ENCODE measurements around the gene FBXL16.

The FBXL16 gene

GRCh38 chr16:741986-742629 is 36.5 kb upstream of the FBXL16 start:
- DNase-seq: no peak
- no peak overlapping the region for H3K4me3 ChIP-seq
- intact Hi-C loops (cut with DNase I; ENCODE audit: low total_unique reads): loop anchor here (2.0 kb wide), 1 partner anchor 27 kb away; the partner anchor contains the start of gene METRN

GRCh38 chr16:740764-741505 is 35.3 kb upstream of the FBXL16 start, which contains the start of gene CIAO3:
Gene CIAO3, minus strand, starts transcription at chr16:740997. Its CDS starts 12 bp downstream, at chr16:740985.
- intact Hi-C loops (cut with DNase I; ENCODE audit: low total_unique reads): loop anchor here (2.0 kb wide), 1 partner anchor 26 kb away; the partner anchor contains the start of gene METRN
- Histone ChIP-seq H3K36me3 (peaks cover 14 to 31% (median 21%) of the 10 kb centered on the region in 3 donors), H3K27me3 (peaks cover 0 to 22% of the 10 kb centered on the region in 2 donors), H3K27ac (peak within 1 kb of the TSS; percentile 65 to 69), H3K9me3 (no peaks in the 10 kb centered on the region), H3K4me3 (peak within 1 kb of the TSS; percentile 71 to 88), H3K4me1 (peaks cover 4 to 16% (median 16%) of the 10 kb centered on the region in 4 donors)
- DNase-seq: peak; percentile 78 to 92
- peak; percentile 93 to 95 for TF ChIP-seq CTCF (IDR thresholded peaks at IDR 0.05)

More at GRCh38 chr16:741986-742629, 36.5 kb upstream of the FBXL16 start:
- Histone ChIP-seq H3K36me3 (peaks cover 4 to 20% (median 10%) of the 10 kb centered on the region in 3 donors), H3K4me1 (peaks cover 4 to 16% (median 16%) of the 10 kb centered on the region in 4 donors), H3K9me3 (no peaks in the 10 kb centered on the region), H3K27ac (no peak overlapping the region), H3K27me3 (peaks cover 0 to 22% of the 10 kb centered on the region in 2 donors)
- no peak for TF ChIP-seq CTCF (IDR thresholded peaks at IDR 0.05)

- no peaks in the 10 kb centered on the region for H3K9me3 ChIP-seq
- intact Hi-C loops (cut with DNase I; ENCODE audit: low total_unique reads): loop anchor here (2.0 kb wide), 1 partner anchor 26 kb away; the partner anchor contains the start of gene METRN
- peak overlapping the region; percentile 65 to 69 for H3K27ac ChIP-seq
- DNase-seq: no peak
- H3K4me1 ChIP-seq: peaks cover 4 to 16% (median 16%) of the 10 kb centered on the region in 4 donors
- H3K27me3 ChIP-seq: peaks cover 0 to 22% of the 10 kb centered on the region in 2 donors
- H3K36me3 ChIP-seq: peaks cover 19 to 37% (median 25%) of the 10 kb centered on the region in 3 donors
- H3K4me3 ChIP-seq: peak overlapping the region; percentile 71 to 88
- no peak for TF ChIP-seq CTCF (IDR thresholded peaks at IDR 0.05)
Observed at GRCh38 chr16:740459-740763, 34.8 kb upstream of the FBXL16 start.

DNA sequence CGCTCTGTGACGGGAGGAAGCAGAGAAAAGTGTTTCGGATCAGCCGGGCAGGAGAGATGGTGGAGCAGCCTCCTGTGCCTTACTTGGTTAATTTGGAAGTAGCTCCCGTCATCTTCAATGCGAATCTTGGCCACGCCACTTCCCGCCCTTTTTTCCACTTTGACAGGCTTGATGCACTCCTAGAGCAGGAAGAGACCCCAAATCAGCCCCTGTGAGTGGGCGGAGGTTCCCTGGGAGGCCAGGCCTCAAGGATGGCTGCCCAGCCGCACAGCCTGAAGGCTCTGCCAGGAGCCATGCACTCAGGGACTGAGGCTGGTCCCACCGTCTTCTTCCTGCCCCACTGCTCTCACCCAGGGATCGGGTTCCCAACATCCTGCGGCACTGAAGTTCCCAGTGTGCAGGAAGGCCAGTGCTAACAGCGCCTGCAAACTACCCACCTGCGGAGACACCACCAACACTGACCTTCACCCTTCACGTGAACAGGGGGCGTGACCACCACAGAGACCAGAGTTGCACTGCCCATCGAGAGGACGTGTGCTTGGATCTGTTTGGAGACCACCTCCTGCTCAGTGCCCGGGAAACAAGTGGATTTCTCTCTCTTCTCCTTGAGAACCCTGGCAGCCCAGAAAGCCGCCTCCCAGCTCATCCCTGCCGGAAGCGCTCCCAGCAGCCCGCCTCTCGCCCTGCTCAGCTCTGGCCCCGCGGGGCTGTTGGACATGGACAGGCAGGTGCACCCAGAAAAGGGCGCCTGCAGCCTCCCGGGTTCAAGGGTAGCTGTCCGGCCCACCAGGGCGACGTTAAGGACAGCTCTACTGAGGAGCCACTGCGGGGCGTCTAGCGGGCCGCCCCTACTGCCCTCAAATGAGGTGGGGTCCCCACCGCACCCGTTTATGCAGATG is 34.2 kb upstream of the FBXL16 start:
- peaks cover 19 to 43% (median 31%) of the 10 kb centered on the region in 3 donors for H3K36me3 ChIP-seq
- H3K27me3 ChIP-seq: peaks cover 0 to 22% of the 10 kb centered on the region in 2 donors
- DNase-seq: no peak
- H3K27ac ChIP-seq: peak overlapping the region; percentile 65 to 69
- peak overlapping the region; percentile 71 to 88 for H3K4me3 ChIP-seq
- peaks cover 4 to 16% (median 16%) of the 10 kb centered on the region in 4 donors for H3K4me1 ChIP-seq
- intact Hi-C loops (cut with DNase I; ENCODE audit: low total_unique reads): loop anchor here (2.0 to 10.0 kb wide), 2 partner anchors 25 to 1485 kb away; partner anchors contain the start of genes E4F1 and METRN
- TF ChIP-seq CTCF (IDR thresholded peaks at IDR 0.05): no peak
- no peaks in the 10 kb centered on the region for H3K9me3 ChIP-seq
